ENCODE results near the gene SAMD11. TPM values are rescaled to one million over a fixed set of nuclear protein-coding genes. Genes with fewer than 3 reads are reported as not detected.

Gene SAMD11
- polyA plus RNA-seq, 2 of the 4 experiments (the other 2 are of a cell fraction), result 22.4 to 52.8 TPM

DNA sequence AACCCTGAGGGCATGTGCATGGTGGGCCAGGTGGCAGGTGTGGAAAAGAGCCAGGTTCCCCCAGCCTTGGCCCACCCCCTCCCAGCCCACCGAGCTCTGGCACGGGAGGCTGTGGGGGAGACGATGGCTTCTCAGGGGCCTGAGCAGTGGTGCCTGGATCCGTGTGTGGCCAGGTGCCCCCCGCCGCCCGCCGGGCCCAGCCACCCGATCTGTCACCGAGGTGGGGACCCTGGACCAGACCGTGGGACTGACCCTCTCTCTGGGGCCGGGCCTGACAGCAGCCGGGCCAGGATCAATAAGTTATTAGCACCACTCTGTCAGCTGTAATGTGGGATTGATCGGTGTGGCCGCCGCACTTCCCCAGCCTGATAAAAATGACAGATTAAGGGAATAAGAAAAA is 13.8 kb downstream of the SAMD11 start:
- Histone ChIP-seq H3K4me3 (no peak overlapping the region), H3K27ac (peak overlapping the region; percentile 100), H3K9me3 (no peaks in the 10 kb centered on the region), H3K4me2 (peak overlapping the region; percentile 100), H3K4me1 (peaks cover 47% of the 10 kb centered on the region)
- FAIRE-seq (no peak), DNase-seq (ENCODE audit: low read depth in 1 of 2, low spot score in 1 of 2) (no peak), ATAC-seq (no peak)
- CTCF ChIA-PET, result interaction anchor here (0.7 to 8.1 kb wide), 16 partner anchors 9 to 256 kb away, joined by 3 to 84 read pairs (median 6); partner anchors contain the start of gene SAMD11
- POLR2A ChIA-PET, result no interaction called here
- 88% methylated on average over 5 of the region's 16 CpGs for WGBS (ENCODE audit: missing lambda C conversion rate)
- TF ChIP-seq, protein P1, sequence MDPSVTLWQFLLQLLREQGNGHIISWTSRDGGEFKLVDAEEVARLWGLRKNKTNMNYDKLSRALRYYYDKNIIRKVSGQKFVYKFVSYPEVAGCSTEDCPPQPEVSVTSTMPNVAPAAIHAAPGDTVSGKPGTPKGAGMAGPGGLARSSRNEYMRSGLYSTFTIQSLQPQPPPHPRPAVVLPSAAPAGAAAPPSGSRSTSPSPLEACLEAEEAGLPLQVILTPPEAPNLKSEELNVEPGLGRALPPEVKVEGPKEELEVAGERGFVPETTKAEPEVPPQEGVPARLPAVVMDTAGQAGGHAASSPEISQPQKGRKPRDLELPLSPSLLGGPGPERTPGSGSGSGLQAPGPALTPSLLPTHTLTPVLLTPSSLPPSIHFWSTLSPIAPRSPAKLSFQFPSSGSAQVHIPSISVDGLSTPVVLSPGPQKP (IDR thresholded peaks at IDR 0.05; ENCODE audit: low read depth, low read length), result no peak
- TF ChIP-seq HDAC2 (IDR thresholded peaks at IDR 0.05), result no peak
- no peak for TF ChIP-seq PHF8 (IDR thresholded peaks at IDR 0.05; ENCODE audit: borderline replicate concordance, low read depth)
- TF ChIP-seq CEBPB (IDR thresholded peaks at IDR 0.05), result no peak
- no peak for TF ChIP-seq NR3C1 (IDR thresholded peaks at IDR 0.05)
- no peak for TF ChIP-seq FOXS1 (CRISPR knock-in tag; IDR thresholded peaks at IDR 0.05)
- TF ChIP-seq ZC3H11A (IDR thresholded peaks at IDR 0.05), result no peak

DNA sequence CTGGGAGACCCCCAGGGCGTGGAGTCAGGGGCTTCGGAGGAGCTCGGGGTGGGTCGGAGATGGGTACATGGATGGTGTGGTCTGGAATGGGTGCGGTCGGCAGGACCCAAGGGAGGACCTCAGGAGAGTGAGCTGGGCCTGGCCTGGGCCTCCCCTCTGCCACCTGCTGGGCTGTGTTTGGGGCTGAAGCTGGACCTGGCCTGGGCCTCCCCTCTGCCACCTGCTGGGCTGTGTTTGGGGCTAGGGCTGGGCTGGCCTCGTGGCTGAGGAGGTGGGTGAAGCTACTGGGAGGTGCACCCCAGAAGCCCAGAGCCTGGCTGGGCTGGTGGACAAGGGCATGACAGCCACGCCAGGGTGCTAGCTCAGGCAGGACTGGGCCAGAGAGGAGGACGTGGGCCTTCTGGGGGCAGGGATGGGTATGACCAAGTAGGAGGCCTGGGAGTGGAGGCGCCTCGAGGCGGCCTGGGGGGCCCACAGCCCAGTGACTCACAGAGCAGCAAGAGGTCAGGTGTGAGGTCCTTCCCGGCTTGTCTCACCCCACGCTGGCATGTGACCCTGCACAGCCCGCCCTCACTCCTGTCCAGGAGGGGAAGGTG is 14.5 kb downstream of the SAMD11 start:
- no peaks in the 10 kb centered on the region for H3K9me3 ChIP-seq
- ChIA-PET POLR2A (no interaction called here), CTCF (interaction anchor here (0.6 to 8.1 kb wide), 20 partner anchors 9 to 301 kb away, joined by 3 to 84 read pairs (median 4); partner anchors contain the start of gene SAMD11)
- FAIRE-seq (no peak), ATAC-seq (peak; percentile 37 to 70), DNase-seq (ENCODE audit: low read depth in 1 of 2, low spot score in 1 of 2) (peak in 1 of 2 experiments; percentile 87)
- H3K27ac ChIP-seq, result peak overlapping the region; percentile 100
- H3K4me3 ChIP-seq, result no peak overlapping the region
- WGBS (ENCODE audit: missing lambda C conversion rate), result 65% methylated on average over 4 of the region's 15 CpGs
- H3K4me2 ChIP-seq, result peak overlapping the region; percentile 100
- peak; percentile 31; the same call in 1 of the 2 replicates for TF ChIP-seq RARB (CRISPR knock-in tag; IDR thresholded peaks at IDR 0.05)
- TF ChIP-seq JUN (IDR thresholded peaks at IDR 0.05), result peak; percentile 55 to 57; a peak in 2 of 5 replicates
- TF ChIP-seq, protein P2, sequence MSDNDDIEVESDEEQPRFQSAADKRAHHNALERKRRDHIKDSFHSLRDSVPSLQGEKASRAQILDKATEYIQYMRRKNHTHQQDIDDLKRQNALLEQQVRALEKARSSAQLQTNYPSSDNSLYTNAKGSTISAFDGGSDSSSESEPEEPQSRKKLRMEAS (IDR thresholded peaks at IDR 0.05), result peak; percentile 86
- TF ChIP-seq EP300 (IDR thresholded peaks at IDR 0.05), result peak; percentile 55 to 61; a peak in 3 of 5 replicates
- TF ChIP-seq, protein P3, sequence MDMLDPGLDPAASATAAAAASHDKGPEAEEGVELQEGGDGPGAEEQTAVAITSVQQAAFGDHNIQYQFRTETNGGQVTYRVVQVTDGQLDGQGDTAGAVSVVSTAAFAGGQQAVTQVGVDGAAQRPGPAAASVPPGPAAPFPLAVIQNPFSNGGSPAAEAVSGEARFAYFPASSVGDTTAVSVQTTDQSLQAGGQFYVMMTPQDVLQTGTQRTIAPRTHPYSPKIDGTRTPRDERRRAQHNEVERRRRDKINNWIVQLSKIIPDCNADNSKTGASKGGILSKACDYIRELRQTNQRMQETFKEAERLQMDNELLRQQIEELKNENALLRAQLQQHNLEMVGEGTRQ (IDR thresholded peaks at IDR 0.05), result 0 out of 2 replicates have a peak, but pooled peaks have one; percentile 57
- TF ChIP-seq, protein P4, sequence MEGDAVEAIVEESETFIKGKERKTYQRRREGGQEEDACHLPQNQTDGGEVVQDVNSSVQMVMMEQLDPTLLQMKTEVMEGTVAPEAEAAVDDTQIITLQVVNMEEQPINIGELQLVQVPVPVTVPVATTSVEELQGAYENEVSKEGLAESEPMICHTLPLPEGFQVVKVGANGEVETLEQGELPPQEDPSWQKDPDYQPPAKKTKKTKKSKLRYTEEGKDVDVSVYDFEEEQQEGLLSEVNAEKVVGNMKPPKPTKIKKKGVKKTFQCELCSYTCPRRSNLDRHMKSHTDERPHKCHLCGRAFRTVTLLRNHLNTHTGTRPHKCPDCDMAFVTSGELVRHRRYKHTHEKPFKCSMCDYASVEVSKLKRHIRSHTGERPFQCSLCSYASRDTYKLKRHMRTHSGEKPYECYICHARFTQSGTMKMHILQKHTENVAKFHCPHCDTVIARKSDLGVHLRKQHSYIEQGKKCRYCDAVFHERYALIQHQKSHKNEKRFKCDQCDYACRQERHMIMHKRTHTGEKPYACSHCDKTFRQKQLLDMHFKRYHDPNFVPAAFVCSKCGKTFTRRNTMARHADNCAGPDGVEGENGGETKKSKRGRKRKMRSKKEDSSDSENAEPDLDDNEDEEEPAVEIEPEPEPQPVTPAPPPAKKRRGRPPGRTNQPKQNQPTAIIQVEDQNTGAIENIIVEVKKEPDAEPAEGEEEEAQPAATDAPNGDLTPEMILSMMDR (IDR thresholded peaks at IDR 0.05), result peak; percentile 49
- TF ChIP-seq, protein P5, sequence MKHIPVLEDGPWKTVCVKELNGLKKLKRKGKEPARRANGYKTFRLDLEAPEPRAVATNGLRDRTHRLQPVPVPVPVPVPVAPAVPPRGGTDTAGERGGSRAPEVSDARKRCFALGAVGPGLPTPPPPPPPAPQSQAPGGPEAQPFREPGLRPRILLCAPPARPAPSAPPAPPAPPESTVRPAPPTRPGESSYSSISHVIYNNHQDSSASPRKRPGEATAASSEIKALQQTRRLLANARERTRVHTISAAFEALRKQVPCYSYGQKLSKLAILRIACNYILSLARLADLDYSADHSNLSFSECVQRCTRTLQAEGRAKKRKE (CRISPR knock-in tag; IDR thresholded peaks at IDR 0.05; ENCODE audit: low read depth), result peak; percentile 54; the same call in 1 of the 2 replicates
- no peak for TF ChIP-seq ZNF302 (CRISPR knock-in tag; IDR thresholded peaks at IDR 0.05)
- TF ChIP-seq FOSL2 (IDR thresholded peaks at IDR 0.05), result peak; percentile 28; the same call in 1 of the 2 replicates
- peak; percentile 72 for TF ChIP-seq FOSL2 (CRISPR knock-in tag; IDR thresholded peaks at IDR 0.05)
- peak; percentile 80 for TF ChIP-seq SMC3 (IDR thresholded peaks at IDR 0.05)
- no peak for TF ChIP-seq CBX2 (IDR thresholded peaks at IDR 0.05; ENCODE audit: borderline replicate concordance, low read depth)
- peak; percentile 59 to 61 for TF ChIP-seq RAD21 (conservative IDR thresholded peaks at IDR 0.05 in 1 of 2, IDR thresholded peaks at IDR 0.05 in 1 of 2)
- TF ChIP-seq ZSCAN20 (CRISPR knock-in tag; IDR thresholded peaks at IDR 0.05), result no peak
- TF ChIP-seq JUNB (IDR thresholded peaks at IDR 0.05), result 0 out of 2 replicates have a peak, but pooled peaks have one; percentile 20
- H3K4me1 ChIP-seq, result peaks cover 52% of the 10 kb centered on the region
